T-helper 1 cell treated with Interleukin-12 subunit alpha and Interleukin-12 subunit beta and Interleukin-4 antibody, amounts not matched to agents 30 μg/mL and 1 μg/mL, for 36 hours (primary cell): ENCODE measurements around the gene LTB4R.

Experiments used
- H3K27ac Mint-ChIP-seq: one replicate; pipeline ENCODE4 v1.8.0; 2021; ENCODE audit warnings: mild to moderate bottlenecking, mixed read lengths
- H3K27me3 Mint-ChIP-seq: one replicate; pipeline ENCODE4 v1.8.0; 2021; ENCODE audit warnings: low read depth, mixed read lengths
- H3K36me3 Mint-ChIP-seq: one replicate; pipeline ENCODE4 v1.8.0; 2021; ENCODE audit warnings: low read depth, mixed read lengths
- H3K4me1 Mint-ChIP-seq: one replicate; pipeline ENCODE4 v1.8.0; 2021; ENCODE audit warnings: low read depth, mixed read lengths
- H3K4me3 Mint-ChIP-seq: one replicate; pipeline ENCODE4 v1.8.0; 2021; ENCODE audit warnings: mild to moderate bottlenecking, moderate library complexity, mixed read lengths
- H3K9me3 Mint-ChIP-seq: one replicate; pipeline ENCODE4 v1.8.0; 2021; ENCODE audit warnings: mixed read lengths

The LTB4R gene

DNA sequence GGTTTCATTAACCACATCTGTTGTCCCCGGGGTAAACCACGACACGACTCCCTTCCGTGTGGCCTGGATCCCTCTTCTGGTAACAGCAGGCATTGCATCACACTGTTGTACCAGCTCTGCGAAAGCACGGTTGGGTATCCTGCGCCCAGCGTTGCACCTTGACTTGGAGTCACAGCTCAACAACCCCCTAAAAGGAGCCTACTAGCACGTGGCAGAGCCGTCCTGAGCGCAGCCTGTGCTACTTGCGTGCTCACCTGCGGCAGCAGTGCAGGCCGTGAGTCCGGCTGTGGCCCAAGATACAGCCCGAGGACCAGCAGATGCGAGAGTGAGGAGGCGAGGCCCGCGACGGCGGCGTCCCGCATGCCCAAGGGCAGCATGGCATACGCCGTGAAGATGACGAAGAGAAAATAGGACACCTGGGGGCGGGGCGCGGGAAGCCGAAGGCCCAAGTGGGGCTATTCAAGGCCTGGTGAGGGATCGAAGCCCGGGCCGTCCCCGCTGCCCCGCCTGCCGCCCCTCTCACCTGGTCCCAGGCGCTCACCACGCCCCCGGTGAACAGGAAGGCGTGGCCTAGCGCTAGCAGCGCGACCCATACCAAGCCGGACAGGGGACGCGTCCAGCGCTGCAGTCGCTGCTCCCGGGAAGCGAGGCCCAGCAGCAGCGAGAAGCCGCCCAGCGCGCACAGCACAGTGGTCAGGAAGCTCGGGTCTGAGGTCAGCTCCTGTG, 21.1 kb downstream of the LTB4R start:
- Mint-ChIP-seq H3K4me1 (peaks cover 37% of the 10 kb centered on the region), H3K27ac (peak overlapping the region; percentile 71), H3K4me3 (peak overlapping the region; percentile 78)

DNA sequence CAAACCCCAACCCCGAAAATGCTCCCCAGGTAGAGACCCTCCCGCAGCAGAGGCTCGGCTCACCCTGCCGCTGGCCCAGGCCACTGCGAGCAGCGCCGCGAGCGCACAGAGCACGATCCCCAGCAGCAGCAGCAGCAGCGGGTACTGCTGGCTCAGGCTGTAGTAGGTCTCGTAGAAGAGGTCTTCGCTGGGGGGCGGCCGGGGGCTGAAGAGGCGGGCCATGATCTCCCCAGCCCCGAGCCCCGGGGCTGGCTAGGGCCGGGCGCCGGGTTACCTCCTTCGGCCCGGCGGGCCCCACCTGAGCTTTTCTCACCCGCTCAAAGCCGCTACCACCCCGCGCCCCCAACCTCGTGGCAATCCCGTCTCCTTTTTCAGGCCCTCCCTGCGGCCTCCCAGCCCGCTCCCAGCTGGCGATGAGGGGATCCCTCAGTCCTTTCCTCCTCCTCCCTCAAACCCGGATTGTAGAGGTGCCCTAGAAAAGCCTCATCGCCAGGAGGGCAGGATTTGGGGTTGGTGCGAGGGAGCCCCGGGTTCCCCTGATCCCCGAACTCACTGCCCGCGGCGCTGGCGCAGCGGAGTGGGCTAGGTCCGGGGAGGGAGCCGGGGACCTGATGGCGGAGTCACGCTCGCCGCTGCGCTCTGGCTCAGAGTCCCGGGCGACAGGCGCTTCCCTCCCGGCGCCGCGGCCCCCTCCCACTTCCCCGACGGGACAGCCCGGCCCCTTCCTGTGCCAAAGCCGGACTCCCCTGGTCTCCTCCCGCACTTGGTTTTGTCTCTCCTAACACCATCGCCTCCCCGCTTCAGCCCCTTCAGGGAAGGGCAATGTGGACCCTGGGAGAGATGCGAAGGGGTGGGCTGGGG, 23.4 kb downstream of the LTB4R start, which contains the start of gene ADCY4:
ADCY4 (minus strand) TSS at position 641 of the 861 bp plus-strand sequence; CDS start at position 222, 419 bp downstream.
- Mint-ChIP-seq H3K27ac (no peak within 1 kb of the TSS), H3K4me3 (peak within 1 kb of the TSS; percentile 46), H3K4me1 (peaks cover 34% of the 10 kb centered on the region), H3K36me3 (peaks cover 29% of the 10 kb centered on the region), H3K27me3 (peaks cover 46% of the 10 kb centered on the region), H3K9me3 (no peaks in the 10 kb centered on the region)

More for the DNA sequence above, 21.1 kb downstream of the LTB4R start:
- peaks cover 19% of the 10 kb centered on the region for H3K36me3 Mint-ChIP-seq
- peaks cover 47% of the 10 kb centered on the region for H3K27me3 Mint-ChIP-seq
- H3K9me3 Mint-ChIP-seq, result no peaks in the 10 kb centered on the region

DNA sequence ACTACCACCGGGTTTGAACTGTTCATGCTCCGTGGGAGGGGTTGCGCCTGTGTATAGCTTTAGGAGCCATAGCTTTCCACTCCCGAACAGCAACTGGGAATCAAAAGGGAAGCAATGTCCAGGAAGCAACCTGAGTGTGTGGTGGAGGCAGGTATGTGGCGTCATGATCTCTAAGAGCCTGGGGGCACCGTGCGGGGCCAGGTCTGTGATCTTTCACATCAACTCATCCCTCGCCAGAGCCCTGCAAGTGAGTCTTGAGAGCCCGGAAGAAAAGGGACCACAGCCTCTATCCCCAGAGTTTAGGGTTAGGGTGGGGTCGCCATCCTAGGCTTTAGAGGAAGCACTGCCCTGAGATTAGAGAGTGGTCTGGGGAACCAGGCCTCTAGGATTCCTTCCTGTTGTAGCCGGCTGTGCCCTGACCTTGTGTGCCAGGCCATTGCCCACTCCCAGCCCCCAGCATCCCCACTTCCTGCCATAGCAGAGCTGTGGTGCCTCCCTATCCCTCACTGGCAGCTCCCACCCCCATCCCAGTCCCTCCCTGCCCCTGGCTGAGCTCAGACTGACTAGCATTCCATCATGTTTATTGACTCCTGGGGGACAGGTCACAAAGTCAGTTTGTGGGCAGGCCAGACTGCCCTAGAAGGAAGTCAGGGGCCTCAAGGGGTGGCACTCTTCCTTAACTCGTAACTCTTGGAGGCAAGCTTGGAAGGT, 24.3 kb downstream of the LTB4R start:
- no peak overlapping the region for H3K27ac Mint-ChIP-seq
- H3K27me3 Mint-ChIP-seq, result peaks cover 36% of the 10 kb centered on the region
- H3K4me3 Mint-ChIP-seq, result no peak overlapping the region

DNA sequence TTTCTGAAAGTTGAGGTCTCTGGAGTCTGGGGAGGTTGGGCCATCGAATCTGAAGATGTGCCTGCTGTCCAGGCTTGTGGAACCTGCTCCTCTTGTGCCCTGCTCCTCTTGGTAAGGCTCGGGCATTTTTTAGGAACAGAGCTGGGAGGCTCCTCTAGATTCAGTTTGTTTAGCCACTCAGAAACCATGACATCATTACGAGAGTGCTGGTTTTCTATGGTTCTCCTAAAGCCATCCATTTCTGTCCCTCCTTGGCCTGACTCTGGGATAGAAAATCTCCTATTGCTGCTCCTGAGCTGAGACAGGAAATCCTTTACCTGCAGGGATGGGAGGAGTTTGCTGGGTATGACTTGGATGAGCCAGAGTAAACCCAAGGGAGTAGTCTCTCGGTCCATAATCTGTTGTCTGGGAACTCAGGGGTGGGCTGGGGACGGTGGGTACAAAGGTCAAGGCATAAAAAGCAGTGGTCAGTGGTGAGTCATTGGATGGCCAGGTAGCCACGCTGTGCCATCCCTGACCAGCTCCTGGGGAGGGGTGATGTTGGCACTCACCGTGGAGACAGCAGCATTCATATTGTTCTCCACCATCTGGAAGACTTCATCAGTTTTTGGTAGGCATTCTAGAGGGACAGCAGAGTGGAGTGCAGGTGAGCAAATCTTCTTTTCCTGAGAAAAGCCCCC, 26.0 kb downstream of the LTB4R start:
- H3K4me3 Mint-ChIP-seq, result no peak overlapping the region
- no peaks in the 10 kb centered on the region for H3K9me3 Mint-ChIP-seq
- peaks cover 30% of the 10 kb centered on the region for H3K27me3 Mint-ChIP-seq
- H3K27ac Mint-ChIP-seq, result no peak overlapping the region
- peaks cover 29% of the 10 kb centered on the region for H3K36me3 Mint-ChIP-seq
- H3K4me1 Mint-ChIP-seq, result peaks cover 26% of the 10 kb centered on the region

More for the DNA sequence above, 24.3 kb downstream of the LTB4R start:
- H3K36me3 Mint-ChIP-seq, result peaks cover 29% of the 10 kb centered on the region
- no peaks in the 10 kb centered on the region for H3K9me3 Mint-ChIP-seq
- H3K4me1 Mint-ChIP-seq, result peaks cover 33% of the 10 kb centered on the region

DNA sequence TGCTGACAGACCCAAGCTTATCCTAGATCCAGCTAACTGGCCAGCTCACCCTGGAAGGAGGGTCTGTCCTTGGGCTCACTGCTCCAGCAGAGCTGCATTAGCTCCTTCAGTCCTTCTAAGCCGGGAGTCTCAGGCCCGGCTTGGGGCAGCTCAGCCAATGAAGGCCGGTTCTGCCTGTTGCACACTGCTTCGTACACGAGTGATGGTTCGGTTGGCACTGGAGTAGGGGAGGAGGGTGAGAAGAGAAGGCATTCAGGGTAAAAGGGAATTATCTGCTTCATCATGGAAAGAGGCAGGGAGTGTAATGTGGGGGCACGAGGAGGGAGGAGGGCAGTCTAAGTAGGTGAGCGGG, 26.5 kb downstream of the LTB4R start:
- no peaks in the 10 kb centered on the region for H3K9me3 Mint-ChIP-seq

DNA sequence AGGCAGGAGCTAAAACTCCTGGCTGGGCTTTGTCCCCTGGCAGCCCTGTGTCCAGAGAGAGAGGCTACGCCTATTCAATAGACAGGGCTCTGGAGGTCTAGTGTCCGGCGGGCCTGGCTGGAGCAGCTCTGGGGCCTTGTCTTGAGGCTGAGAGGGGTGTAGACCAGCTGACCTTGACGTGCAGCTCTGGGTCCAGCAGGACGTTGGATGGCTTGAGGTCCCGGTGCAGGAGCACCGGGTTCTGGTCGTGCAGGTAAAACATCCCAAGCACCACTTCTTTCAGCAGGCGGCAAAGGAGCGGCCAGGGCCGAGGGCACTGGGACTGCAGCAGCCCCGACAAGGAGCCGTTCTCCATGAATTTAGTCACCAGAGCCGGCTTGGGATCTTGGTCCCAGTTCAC, 27.5 kb downstream of the LTB4R start:
- Mint-ChIP-seq H3K27ac (no peak overlapping the region), H3K9me3 (no peaks in the 10 kb centered on the region), H3K4me1 (peaks cover 20% of the 10 kb centered on the region), H3K4me3 (peak overlapping the region; percentile 92), H3K36me3 (peaks cover 29% of the 10 kb centered on the region), H3K27me3 (peaks cover 27% of the 10 kb centered on the region)

More for the DNA sequence above, 26.5 kb downstream of the LTB4R start:
- Mint-ChIP-seq H3K4me1 (peaks cover 23% of the 10 kb centered on the region), H3K27ac (no peak overlapping the region), H3K4me3 (peak overlapping the region; percentile 92), H3K27me3 (peaks cover 32% of the 10 kb centered on the region), H3K36me3 (peaks cover 29% of the 10 kb centered on the region)

DNA sequence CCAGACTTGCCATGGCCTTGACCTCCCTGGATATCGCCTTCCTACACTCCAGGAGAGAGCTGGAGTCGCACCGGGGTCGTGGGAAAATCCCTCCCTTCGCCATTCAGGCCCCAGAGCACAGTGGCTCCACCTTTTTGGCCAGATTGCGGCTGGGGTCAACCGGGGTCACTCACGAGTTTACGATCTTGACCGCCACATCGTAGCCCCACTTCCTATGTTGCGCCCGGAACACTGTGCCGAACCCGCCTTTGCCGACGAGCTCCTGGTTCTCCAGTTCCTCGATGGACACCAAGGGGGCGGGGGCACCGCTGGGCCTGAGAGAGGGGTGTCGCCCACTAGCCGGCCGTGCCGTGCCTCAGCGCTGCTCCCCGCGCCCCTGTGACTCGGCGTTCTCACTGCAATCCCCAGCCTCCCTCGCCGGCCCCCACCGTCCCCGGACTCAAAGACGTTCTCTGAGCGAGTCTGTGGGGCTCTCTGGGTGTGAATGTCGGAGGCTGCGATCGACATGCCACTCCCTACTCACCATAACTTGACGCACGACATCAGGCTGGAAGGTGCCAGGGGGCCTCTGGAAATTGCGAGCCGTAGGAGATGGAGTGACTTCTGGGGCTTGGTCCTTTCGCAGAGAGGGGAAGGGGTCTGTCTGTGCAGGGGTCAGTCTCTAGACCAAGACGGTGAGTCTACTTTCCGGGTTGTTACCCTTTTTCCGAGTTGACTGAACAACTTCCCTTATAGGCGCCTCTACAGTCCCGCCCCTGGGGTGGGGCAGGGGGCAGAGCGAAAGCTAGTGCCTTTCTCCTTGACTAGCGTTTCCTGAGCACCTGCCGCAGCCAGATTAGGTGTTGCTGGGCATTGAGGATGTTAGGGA, 28.2 kb downstream of the LTB4R start, which contains the start of gene RIPK3:
RIPK3 (minus strand) TSS at position 708 of the 868 bp plus-strand sequence; CDS start at position 543, 165 bp downstream.
- peaks cover 29% of the 10 kb centered on the region for H3K36me3 Mint-ChIP-seq
- H3K4me1 Mint-ChIP-seq, result peaks cover 17% of the 10 kb centered on the region
- peaks cover 25% of the 10 kb centered on the region for H3K27me3 Mint-ChIP-seq
- peak within 1 kb of the TSS; percentile 92 for H3K4me3 Mint-ChIP-seq
- H3K9me3 Mint-ChIP-seq, result no peaks in the 10 kb centered on the region
- peak within 1 kb of the TSS; percentile 88 for H3K27ac Mint-ChIP-seq

DNA sequence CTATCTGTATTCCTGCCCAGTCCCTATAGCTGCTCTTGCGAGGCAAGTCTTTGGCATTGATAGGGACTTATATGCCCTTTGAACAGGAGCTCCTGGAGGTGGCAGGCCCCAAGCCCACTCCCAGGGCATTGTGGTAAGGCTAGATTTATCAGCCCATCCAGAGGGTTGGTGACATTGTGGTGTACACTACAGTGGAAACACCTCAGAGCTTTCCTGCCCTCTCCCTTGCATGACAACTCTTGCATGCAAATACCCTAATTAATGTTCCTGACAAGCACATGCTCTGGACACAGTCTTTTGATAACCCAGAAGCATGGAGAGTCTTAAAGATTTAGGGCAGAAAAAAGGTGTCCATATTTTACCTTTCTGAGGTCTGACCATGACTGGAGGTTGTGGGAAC, 29.3 kb downstream of the LTB4R start:
- Mint-ChIP-seq H3K36me3 (peaks cover 24% of the 10 kb centered on the region), H3K27me3 (peaks cover 26% of the 10 kb centered on the region), H3K27ac (no peak overlapping the region), H3K4me1 (peaks cover 16% of the 10 kb centered on the region), H3K4me3 (no peak overlapping the region), H3K9me3 (no peaks in the 10 kb centered on the region)

DNA sequence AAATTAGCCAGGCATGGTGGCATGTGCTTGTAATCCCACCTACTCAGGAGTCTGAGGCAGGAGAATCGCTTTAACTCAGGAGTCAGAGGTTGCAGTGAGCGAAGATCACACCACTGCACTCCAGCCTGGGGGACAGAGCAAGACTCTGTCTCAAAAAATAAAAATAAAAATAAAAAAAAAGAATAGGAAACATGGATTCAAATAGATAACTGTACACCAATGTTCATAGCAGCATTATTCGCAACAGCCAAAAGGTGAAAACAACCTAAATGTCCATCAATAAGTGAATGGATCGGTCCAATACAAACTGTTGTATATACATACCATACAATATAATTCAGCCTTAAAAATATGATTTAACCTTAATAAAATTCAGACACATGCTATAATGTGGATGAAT, 31.6 kb downstream of the LTB4R start:
- no peak overlapping the region for H3K4me3 Mint-ChIP-seq
- H3K27ac Mint-ChIP-seq, result no peak overlapping the region
- peaks cover 12% of the 10 kb centered on the region for H3K4me1 Mint-ChIP-seq
- no peaks in the 10 kb centered on the region for H3K9me3 Mint-ChIP-seq
- peaks cover 31% of the 10 kb centered on the region for H3K27me3 Mint-ChIP-seq
- peaks cover 7% of the 10 kb centered on the region for H3K36me3 Mint-ChIP-seq

DNA sequence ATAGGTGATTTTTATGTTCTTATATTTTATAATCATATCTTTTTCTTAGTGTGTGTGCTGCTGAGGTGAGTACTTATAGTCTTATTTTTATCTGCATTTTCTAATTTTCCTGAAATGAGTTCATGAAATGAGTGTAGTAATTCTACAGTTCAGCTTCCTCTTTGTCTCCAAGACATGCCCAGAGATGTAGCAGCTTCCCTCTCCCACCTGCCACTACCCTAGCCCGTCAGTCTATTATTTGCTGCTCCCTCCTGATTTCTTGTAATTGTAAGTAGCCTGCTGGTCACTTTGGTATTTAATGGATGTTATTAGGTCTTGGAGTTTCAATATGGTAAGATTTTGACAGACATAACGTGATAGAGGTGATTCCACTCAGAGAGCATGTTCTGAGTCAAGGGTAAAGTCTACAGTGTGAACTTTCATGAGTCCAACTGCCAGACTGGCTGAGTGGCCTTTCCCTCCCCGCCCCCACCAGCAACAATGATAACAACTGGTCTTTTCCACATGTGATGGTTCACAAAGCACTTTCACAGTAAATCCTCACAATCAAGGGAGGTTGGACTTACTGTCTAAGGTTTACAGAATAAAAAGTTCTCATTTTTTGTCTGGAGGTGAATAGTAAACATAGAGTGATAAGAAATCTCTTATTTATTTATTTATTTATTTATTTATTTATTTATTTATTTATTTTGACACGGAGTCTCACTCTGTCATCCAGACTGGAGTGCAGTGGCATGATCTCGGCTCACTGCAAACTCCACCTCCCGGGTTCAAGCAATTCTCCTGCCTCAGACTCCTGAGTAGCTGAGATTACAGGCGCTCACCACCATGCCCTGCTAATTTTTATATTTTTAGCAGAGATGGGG, 32.7 kb downstream of the LTB4R start:
- Mint-ChIP-seq H3K9me3 (no peaks in the 10 kb centered on the region), H3K4me1 (peaks cover 4% of the 10 kb centered on the region), H3K27ac (no peak overlapping the region), H3K4me3 (no peak overlapping the region), H3K36me3 (no peaks in the 10 kb centered on the region), H3K27me3 (peaks cover 37% of the 10 kb centered on the region)

DNA sequence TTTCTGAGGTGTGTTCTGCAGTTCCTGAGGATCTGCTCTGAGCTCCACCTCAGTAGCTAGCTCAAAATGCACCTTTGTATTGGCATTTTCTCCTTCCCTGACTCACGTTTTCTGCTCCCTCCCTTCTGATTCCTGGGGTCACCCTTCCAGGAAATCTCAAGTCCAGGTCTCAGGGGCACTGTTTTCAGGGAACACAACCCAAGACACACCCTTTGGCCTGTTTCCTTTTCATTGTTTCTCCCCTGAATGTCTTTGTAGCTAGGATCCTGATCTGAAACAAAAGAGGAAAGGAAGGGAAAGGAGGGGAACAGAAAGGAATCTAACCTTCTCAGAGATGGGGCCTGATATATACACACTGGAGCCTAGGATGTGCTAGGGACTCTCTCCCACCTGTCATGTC, 35.8 kb downstream of the LTB4R start:
- Mint-ChIP-seq H3K27me3 (peaks cover 63% of the 10 kb centered on the region), H3K4me1 (no peaks in the 10 kb centered on the region), H3K4me3 (no peak overlapping the region), H3K36me3 (no peaks in the 10 kb centered on the region), H3K9me3 (no peaks in the 10 kb centered on the region), H3K27ac (no peak overlapping the region)

DNA sequence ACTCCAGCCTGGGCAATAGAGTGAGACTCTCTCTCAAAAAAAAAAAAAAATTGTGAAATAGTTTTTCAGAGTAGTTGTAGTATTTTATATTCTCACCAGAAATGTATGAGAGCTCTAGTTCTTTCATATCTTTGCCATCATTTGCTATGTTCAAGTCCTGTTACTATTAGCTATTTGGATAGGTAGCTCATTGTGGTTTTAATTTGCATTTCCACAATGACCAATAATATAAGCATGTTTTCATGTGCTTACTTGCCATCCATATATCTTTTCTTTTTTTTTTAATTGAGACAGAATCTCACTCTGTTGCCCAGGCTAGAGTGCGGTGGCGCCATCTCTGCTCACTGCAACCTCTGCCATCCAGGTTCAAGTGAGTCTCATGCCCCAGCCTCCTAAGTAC, 36.9 kb downstream of the LTB4R start:
- no peaks in the 10 kb centered on the region for H3K36me3 Mint-ChIP-seq
- no peaks in the 10 kb centered on the region for H3K9me3 Mint-ChIP-seq
- peaks cover 66% of the 10 kb centered on the region for H3K27me3 Mint-ChIP-seq
- no peak overlapping the region for H3K4me3 Mint-ChIP-seq
- H3K27ac Mint-ChIP-seq, result no peak overlapping the region
- no peaks in the 10 kb centered on the region for H3K4me1 Mint-ChIP-seq
